Activated CD8-positive, alpha-beta memory T cell treated with anti-CD3 and anti-CD28 coated beads for 24 hours (primary cell): ENCODE data around the gene PPP6R3.
"Not testable (repeated sequence)": the region's sequence is repeated elsewhere in the genome, so short reads cannot be mapped to it uniquely, and the experiment has no call there.

ENCODE experiments used
- DNase-seq: peaks from one replicate; pipeline ENCODE4 v3.0.0-alpha.2; 2020

The PPP6R3 gene

GRCh38 chr11:68457898-68458249 is 2.7 kb upstream of the PPP6R3 start:
- DNase-seq = no peak

DNA sequence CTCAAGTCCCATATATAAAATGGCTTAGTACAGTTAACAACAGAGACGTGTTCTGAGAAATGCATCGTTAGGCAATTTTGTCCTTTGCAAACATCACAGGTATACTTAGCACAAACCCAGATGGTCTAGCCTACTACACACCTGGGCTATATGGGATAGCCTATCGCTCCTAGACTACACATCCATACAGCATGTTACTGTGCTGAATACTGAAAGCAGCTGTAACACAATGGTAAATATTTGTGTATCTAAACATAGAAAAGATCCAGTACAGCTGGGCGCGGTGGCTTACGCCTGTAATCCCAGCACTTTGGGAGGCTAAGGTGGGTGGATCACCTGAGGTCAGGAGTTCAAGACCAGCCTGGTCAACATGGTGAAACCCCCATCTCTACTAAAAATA is 2.2 kb upstream of the PPP6R3 start:
- not testable (repeated sequence) for DNase-seq

DNA sequence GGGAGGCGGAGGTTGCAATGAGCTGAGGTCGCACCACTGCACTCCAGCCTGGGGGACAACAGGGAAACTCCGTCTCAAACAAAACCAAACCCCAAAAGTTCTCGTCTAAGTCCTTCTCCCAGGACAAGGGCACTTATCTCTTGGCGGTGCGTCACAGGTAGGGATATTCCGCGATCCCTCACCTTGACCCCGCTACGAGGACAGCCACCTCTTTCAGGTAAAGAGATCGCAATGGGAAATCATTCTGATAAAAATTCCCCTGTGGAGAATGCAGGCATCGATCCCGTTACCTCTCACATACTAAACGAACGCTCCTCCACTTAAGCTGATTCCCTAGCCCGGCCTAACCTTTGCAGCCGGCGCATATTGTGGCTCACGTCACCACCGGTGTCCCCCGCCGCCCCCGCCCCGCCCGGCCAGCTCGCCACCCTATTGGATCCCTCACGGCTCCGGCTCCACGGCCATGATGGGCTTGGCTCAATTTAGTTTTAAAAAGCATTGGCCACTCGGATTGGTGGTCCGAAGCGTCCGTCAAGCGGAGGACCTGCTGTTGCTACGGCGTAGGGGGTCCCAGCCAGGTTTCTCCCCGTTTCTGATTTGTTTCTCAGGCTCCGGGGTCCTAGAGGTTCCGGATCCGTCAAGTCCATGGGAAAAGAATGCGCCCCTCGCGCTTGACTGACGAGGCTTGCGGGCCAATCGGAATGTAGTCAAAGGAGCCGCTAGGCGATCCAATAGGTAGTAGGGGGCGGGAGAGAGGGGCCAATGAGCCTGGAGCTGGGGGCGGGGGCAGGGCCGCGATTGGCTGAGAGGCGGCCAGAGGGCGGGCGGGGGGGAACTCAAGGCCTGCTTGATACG is 439 bp upstream of the PPP6R3 start:
- peak; percentile 99 for DNase-seq

GRCh38 chr11:68461575-68461917 is 994 bp downstream of the PPP6R3 start:
- no peak for DNase-seq

- DNase-seq = peak; percentile 49
These were observed 3.2 kb downstream of the PPP6R3 start for GRCh38 chr11:68463714-68464113.

GRCh38 chr11:68467201-68467834 is 6.8 kb downstream of the PPP6R3 start:
- DNase-seq = no peak

GRCh38 chr11:68468217-68468828 is 7.8 kb downstream of the PPP6R3 start:
- no peak for DNase-seq

DNA sequence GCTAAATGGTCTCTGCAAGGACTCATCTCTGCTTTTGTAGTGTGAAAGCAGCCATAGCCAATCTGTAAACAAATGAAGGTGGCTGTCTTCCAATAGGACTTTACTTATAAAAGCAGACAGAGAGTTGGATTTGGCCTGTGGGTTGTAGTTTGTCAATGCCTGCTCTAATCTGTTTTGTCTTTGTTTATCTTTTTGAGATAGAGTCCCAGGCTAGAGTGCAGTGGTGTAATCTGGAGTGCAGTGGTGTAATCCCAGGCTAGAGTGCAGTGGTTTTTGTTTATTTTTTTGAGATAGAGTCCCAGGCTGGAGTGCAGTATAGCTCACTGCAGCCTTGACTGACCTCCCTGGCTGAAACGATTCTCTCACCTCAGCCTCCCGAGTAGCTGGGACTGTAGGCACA is 8.6 kb downstream of the PPP6R3 start:
- no peak for DNase-seq

DNA sequence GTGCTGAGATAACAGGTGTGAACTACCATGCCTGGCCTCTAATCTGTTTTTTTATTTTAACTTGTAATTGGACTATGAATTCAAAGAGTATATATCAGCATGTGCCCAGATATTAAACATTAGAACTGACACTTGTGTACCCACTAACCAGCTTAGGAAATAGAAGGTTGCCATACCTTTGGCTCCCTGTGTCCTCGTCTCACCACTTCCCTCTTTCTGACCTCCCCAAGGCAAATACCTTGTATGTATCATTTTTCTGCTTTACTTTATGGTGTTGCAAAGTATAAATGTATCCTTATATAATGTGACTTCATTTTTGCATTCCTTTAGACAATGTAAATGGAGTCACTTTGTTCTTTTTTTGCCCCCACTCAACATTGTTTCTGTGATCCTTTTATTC is 9.1 kb downstream of the PPP6R3 start:
- DNase-seq = no peak

GRCh38 chr11:68470304-68470811 is 9.8 kb downstream of the PPP6R3 start:
- DNase-seq = no peak

GRCh38 chr11:68471360-68472340 is 11.1 kb downstream of the PPP6R3 start:
- peak; percentile 66 for DNase-seq

- no peak for DNase-seq
These were observed 12.2 kb downstream of the PPP6R3 start for GRCh38 chr11:68472778-68473177.

DNA sequence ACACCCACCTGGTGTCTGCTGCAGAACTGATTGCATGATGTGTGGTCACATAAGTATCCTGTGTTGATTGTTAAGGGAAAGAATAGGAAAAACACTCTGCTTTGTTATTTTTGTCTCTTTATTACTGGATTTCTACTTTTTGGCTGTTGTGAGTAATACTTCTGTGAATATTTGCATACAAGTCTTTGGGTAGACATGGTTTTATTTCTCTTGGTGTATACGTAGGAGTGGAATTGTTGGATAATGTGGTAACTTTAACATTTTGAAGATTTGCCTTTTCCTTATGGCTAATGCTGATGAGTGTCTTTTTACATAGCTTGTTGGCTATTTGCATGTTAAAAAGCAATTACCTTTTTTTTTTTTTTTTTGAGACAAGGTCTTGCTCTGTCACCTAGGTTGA is 13.1 kb downstream of the PPP6R3 start:
- DNase-seq = no peak

- DNase-seq = not testable (repeated sequence)
These were observed 15.1 kb downstream of the PPP6R3 start for GRCh38 chr11:68475626-68476025.

DNA sequence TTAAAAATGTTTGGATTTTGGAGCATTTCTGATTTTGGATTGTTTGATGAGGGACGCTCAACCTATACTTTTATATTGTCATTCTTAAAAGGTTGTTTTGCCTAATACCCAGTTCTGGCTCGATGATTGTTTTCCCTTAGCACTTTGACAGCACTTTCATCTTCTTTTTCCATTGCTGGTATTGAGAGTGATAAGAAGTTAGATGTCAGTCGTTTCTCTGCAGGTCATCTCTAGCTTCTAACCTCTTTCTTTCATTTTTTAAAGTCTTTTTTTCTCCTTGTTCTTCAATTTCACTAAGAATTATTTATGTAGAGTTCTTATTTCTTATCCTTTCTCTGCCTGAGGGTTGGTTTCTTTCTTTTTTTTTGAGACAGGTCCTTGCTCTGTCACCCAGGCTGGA is 18.8 kb downstream of the PPP6R3 start:
- no peak for DNase-seq

GRCh38 chr11:68480193-68480592 is 19.6 kb downstream of the PPP6R3 start:
- DNase-seq = no peak

DNA sequence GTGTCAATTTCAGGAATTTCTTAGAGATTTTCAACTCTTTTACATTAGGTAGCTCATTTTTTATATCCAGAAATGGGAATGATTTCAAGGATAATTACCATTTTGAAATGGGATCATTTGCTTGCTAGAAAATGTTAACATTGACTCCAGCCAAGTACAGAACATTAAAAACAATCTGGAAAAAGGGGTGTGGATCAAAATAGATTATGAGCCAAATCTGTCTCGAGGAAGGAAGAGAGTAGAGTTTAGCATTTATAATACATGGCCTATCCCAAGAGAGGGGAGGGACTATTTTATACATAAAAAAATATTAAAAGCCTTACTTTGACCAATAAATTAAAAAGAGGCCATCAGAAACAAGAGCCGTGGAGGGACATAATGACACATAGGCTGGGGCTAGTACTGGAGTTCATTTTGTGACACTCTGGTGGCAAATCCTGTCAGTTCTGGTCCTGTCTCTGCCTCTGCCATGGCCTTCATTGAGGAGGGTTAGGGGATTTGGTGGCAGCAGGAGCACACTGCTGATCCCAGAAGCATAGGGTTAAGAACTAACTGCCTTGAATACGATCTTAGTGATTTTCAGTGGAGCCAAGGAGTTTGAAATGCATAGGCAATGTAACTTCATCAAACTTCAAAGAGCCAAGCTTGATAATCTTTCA is 20.4 kb downstream of the PPP6R3 start:
- DNase-seq = no peak

DNA sequence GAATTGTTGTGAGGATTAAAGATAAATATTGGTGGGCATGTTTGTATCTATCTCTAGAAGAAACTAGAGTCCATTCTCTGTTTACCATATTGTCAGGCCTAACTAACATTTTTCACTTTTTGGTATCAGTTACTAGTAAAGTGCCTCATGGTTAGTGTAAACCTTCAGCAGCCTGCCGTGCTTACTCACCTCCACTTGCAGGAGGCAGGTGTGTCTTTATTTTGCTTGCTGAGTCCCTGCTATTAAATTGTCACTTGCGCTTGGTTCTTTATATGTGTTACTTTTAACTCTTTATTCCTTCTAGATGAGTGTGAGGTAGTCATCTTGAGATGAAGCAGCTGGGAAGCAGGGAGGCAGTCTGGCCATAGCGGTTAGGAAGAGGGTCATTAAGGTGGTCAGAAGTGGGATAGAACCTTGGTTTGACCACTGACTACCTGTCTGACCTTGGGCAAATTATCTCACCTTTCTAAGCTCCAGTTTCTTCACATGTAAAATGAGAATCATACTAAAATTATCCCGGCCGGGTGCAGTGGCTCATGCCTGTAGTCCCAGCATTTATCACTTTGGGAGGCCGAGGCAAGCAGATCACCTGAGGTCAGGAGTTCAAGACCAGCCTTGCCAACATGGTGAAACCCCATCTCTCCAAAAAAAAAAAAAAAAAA is 21.2 kb downstream of the PPP6R3 start:
- DNase-seq = no peak

DNA sequence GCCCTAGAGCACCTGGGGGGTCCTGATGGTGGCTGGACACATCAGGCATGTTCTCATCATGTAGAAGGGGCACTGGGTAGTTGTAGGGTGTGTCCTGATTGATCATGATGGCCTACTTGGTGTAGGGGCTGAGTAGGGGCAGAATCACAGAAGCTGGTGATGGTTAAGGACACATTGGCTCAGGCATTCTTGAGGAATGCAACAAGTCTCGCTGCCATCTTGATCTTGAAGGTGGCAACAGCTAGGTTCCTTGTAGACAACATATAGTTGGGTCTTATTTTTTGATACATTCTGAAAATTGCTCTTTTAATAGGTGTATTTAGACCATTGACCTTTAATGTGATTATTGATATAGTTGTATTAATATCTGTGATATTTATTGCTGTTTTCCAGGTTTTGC is 28.1 kb downstream of the PPP6R3 start:
- no peak for DNase-seq

DNA sequence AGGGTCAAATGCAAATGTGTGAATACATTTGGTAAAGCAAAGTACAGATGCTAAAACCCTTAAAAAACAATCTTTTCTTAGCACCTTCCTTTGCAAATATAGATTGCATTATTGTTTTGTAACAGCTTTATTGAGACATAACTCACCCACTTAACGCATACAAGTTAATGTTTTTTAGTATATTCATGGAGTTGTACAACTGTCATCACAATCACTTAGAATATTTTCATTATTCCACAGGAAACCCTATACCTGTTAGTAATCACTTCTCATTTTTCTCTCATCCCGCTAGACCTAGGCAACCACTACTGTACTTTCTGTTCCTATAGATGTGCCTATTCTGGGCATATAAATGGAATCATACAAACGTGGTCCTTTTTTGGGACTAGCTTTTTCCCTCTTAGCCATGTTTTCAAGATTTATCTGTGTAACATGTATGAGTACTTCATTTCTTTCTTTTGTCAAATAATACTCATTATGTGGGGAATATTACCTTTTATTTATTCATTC is 34.7 kb downstream of the PPP6R3 start:
- no peak for DNase-seq

GRCh38 chr11:68495872-68496271 is 35.3 kb downstream of the PPP6R3 start:
- DNase-seq = no peak
